ENCODE results near the gene CXCR6.
"Not testable (repeated sequence)": the region's sequence is repeated elsewhere in the genome, so short reads cannot be mapped to it uniquely, and the experiment has no call there.

CXCR6 gene

GRCh38 chr3:45993421-45994027 is 50.3 kb downstream of the CXCR6 start:
- peaks cover 32% of the 10 kb centered on the region for H3K4me1 ChIP-seq (ENCODE audit: control insufficient read depth, low read length)
- peaks cover 3% of the 10 kb centered on the region; the same call in 1 of the 2 replicates for H3K36me3 ChIP-seq (ENCODE audit: control insufficient read depth, low read length)
- H3K27me3 ChIP-seq (ENCODE audit: control insufficient read depth, low read length) = no peaks in the 10 kb centered on the region
- H3K9me3 ChIP-seq (ENCODE audit: control insufficient read depth, insufficient read depth, low read length) = no peaks in the 10 kb centered on the region
- 0 out of 2 replicates have a peak overlapping the region, but pooled peaks have one; percentile 19 for H3K4me3 ChIP-seq (ENCODE audit: low read length)
- H3K4me2 ChIP-seq (ENCODE audit: low read length) = peak overlapping the region; percentile 28
- H3K27ac ChIP-seq (ENCODE audit: low read depth, low read length) = no peak overlapping the region
- no peaks in the 10 kb centered on the region; the same call in 1 of the 2 replicates for H4K20me1 ChIP-seq (ENCODE audit: control insufficient read depth, insufficient read depth, low read depth, low read length)
- TF ChIP-seq EZH2phosphoT487 (IDR thresholded peaks at IDR 0.05; ENCODE audit: borderline replicate concordance, low read length) (no peak), CTCF (IDR thresholded peaks at IDR 0.05; ENCODE audit: low read depth, low read length, poor library complexity, severe bottlenecking) (no peak)
- peaks cover 66% of the 10 kb centered on the region for H3K79me2 ChIP-seq (ENCODE audit: control insufficient read depth, low read length)
- H3F3A ChIP-seq (ENCODE audit: control insufficient read depth, insufficient read depth) = no peaks in the 10 kb centered on the region
- H3K9me2 ChIP-seq (replicated peaks; ENCODE audit: control insufficient read depth, low read length) = no peaks in the 10 kb centered on the region

GRCh38 chr3:45994419-45995235 is 51.4 kb downstream of the CXCR6 start:
- no peak for TF ChIP-seq CTCF (IDR thresholded peaks at IDR 0.05; ENCODE audit: low read depth, low read length, poor library complexity, severe bottlenecking)
- no peak for TF ChIP-seq EZH2phosphoT487 (IDR thresholded peaks at IDR 0.05; ENCODE audit: borderline replicate concordance, low read length)
- Histone ChIP-seq H3K9me2 (replicated peaks; ENCODE audit: control insufficient read depth, low read length) (no peaks in the 10 kb centered on the region), H4K20me1 (ENCODE audit: control insufficient read depth, insufficient read depth, low read depth, low read length) (no peaks in the 10 kb centered on the region), H3K4me3 (ENCODE audit: low read length) (peak overlapping the region; percentile 83), H3K4me2 (ENCODE audit: low read length) (peak overlapping the region; percentile 91), H3K9me3 (ENCODE audit: control insufficient read depth, insufficient read depth, low read length) (no peaks in the 10 kb centered on the region; the same call in 1 of the 2 replicates), H3F3A (ENCODE audit: control insufficient read depth, insufficient read depth) (no peaks in the 10 kb centered on the region), H3K36me3 (ENCODE audit: control insufficient read depth, low read length) (peaks cover 3% of the 10 kb centered on the region; the same call in 1 of the 2 replicates), H3K4me1 (ENCODE audit: control insufficient read depth, low read length) (peaks cover 32% of the 10 kb centered on the region), H3K79me2 (ENCODE audit: control insufficient read depth, low read length) (peaks cover 55% of the 10 kb centered on the region), H3K27ac (ENCODE audit: low read depth, low read length) (peak overlapping the region; percentile 16; the same call in 1 of the 2 replicates), H3K27me3 (ENCODE audit: control insufficient read depth, low read length) (no peaks in the 10 kb centered on the region)

- H3K4me1 ChIP-seq (ENCODE audit: control insufficient read depth, low read length) = peaks cover 32% of the 10 kb centered on the region
- H3K9me3 ChIP-seq (ENCODE audit: control insufficient read depth, insufficient read depth, low read length) = no peaks in the 10 kb centered on the region; the same call in 1 of the 2 replicates
- peak within 1 kb of the TSS; percentile 83 for H3K4me3 ChIP-seq (ENCODE audit: low read length)
- H3K27me3 ChIP-seq (ENCODE audit: control insufficient read depth, low read length) = no peaks in the 10 kb centered on the region
- no peaks in the 10 kb centered on the region for H3F3A ChIP-seq (ENCODE audit: control insufficient read depth, insufficient read depth)
- H3K79me2 ChIP-seq (ENCODE audit: control insufficient read depth, low read length) = peaks cover 46% of the 10 kb centered on the region
- peaks cover 3% of the 10 kb centered on the region; the same call in 1 of the 2 replicates for H3K36me3 ChIP-seq (ENCODE audit: control insufficient read depth, low read length)
- no peaks in the 10 kb centered on the region for H3K9me2 ChIP-seq (replicated peaks; ENCODE audit: control insufficient read depth, low read length)
- H4K20me1 ChIP-seq (ENCODE audit: control insufficient read depth, insufficient read depth, low read depth, low read length) = no peaks in the 10 kb centered on the region
- no peak for TF ChIP-seq EZH2phosphoT487 (IDR thresholded peaks at IDR 0.05; ENCODE audit: borderline replicate concordance, low read length)
- no peak for TF ChIP-seq CTCF (IDR thresholded peaks at IDR 0.05; ENCODE audit: low read depth, low read length, poor library complexity, severe bottlenecking)
- peak within 1 kb of the TSS; percentile 16; the same call in 1 of the 2 replicates for H3K27ac ChIP-seq (ENCODE audit: low read depth, low read length)
- peak within 1 kb of the TSS; percentile 91 for H3K4me2 ChIP-seq (ENCODE audit: low read length)
These were observed 52.2 kb downstream of the CXCR6 start, which contains the start of gene FYCO1 for GRCh38 chr3:45995236-45996192. TSS of gene FYCO1 (minus strand) at chr3:45995824. CDS start at chr3:45984910, 10,914 bp downstream.

GRCh38 chr3:45997499-45997898 is 54.2 kb downstream of the CXCR6 start:
- not testable (repeated sequence) for H3K9me2 ChIP-seq (replicated peaks; ENCODE audit: control insufficient read depth, low read length); H3K27me3 ChIP-seq (ENCODE audit: control insufficient read depth, low read length); H3F3A ChIP-seq (ENCODE audit: control insufficient read depth, insufficient read depth); H4K20me1 ChIP-seq (ENCODE audit: control insufficient read depth, insufficient read depth, low read depth, low read length); H3K4me2 ChIP-seq (ENCODE audit: low read length); H3K27ac ChIP-seq (ENCODE audit: low read depth, low read length); H3K36me3 ChIP-seq (ENCODE audit: control insufficient read depth, low read length); H3K9me3 ChIP-seq (ENCODE audit: control insufficient read depth, insufficient read depth, low read length); H3K4me3 ChIP-seq (ENCODE audit: low read length)
- H3K4me1 ChIP-seq (ENCODE audit: control insufficient read depth, low read length) = peaks cover 29% of the 10 kb centered on the region
- H3K79me2 ChIP-seq (ENCODE audit: control insufficient read depth, low read length) = peaks cover 30% of the 10 kb centered on the region

Measured in DOHH2 (cell line).